ENCODE data around the gene SCYL1. TPM values are rescaled to one million over a fixed set of nuclear protein-coding genes. Genes with fewer than 3 reads are reported as not detected.

The SCYL1 gene
- total RNA-seq, 2 experiments from 2014 or later, result 59.1 to 62.1 TPM

Other genes with a start within 250 kb of the SCYL1 start
- gene CDC42EP2, start 210.2 kb upstream of the SCYL1 start, total RNA-seq, result under 1 TPM; 0.25 to 0.67 TPM
- gene DPF2, start 191.2 kb upstream of the SCYL1 start, total RNA-seq, result 10 to 100 TPM; 61.1 to 75.6 TPM
- gene TIGD3, start 170.3 kb upstream of the SCYL1 start, total RNA-seq, result under 1 TPM; 0.42 to 0.79 TPM
- gene SLC25A45, start 142.4 kb upstream of the SCYL1 start, total RNA-seq, result 10 to 100 TPM; 40.9 TPM
- gene FRMD8, start 138.4 kb upstream of the SCYL1 start, total RNA-seq, result 10 to 100 TPM; 49.5 to 52.1 TPM
- gene NEAT1, start 102.3 kb upstream of the SCYL1 start, total RNA-seq, result 100 to 1,000 TPM; 463 to 610 TPM
- 1,000 to 10,000 TPM; 7,183 to 8,252 TPM for gene MALAT1, start 26.0 kb upstream of the SCYL1 start, total RNA-seq
- gene LTBP3, start 33.3 kb downstream of the SCYL1 start, total RNA-seq, result 10 to 100 TPM; 80.2 to 92.5 TPM
- gene ZNRD2, start 45.4 kb downstream of the SCYL1 start, total RNA-seq, result 10 to 100 TPM; 32.4 to 35.4 TPM
- gene FAM89B, start 47.5 kb downstream of the SCYL1 start, total RNA-seq, result 10 to 100 TPM; 34.1 to 42.1 TPM
- 10 to 100 TPM; 69.2 to 96.7 TPM for gene EHBP1L1, start 51.0 kb downstream of the SCYL1 start, total RNA-seq
- gene KCNK7, start 70.7 kb downstream of the SCYL1 start, total RNA-seq, result 1 to 10 TPM in 1 of 2 experiments, under 1 TPM in 1; 1.00 to 3.3 TPM
- 10 to 100 TPM; 61.0 to 67.1 TPM for gene MAP3K11, start 89.1 kb downstream of the SCYL1 start, total RNA-seq
- 10 to 100 TPM; 47.7 to 50.2 TPM for gene PCNX3, start 90.7 kb downstream of the SCYL1 start, total RNA-seq
- gene SIPA1, start 113.0 kb downstream of the SCYL1 start, total RNA-seq, result 100 to 1,000 TPM; 229 to 235 TPM
- gene RELA, start 137.8 kb downstream of the SCYL1 start, total RNA-seq, result 10 to 100 TPM; 76.7 to 79.8 TPM
- 10 to 100 TPM; 60.8 to 72.3 TPM for gene KAT5, start 187.2 kb downstream of the SCYL1 start, total RNA-seq
- gene RNASEH2C, start 195.7 kb downstream of the SCYL1 start, total RNA-seq, result 10 to 100 TPM; 74.9 to 86.3 TPM

Data from activated CD4-positive, alpha-beta T cell treated with anti-CD3 and anti-CD28 coated beads, Interleukin-2, amount 10 ng/mL, durations not matched to agents 7 days and 5 days (primary cell).